ENCODE measurements around the gene DLG2.
A peak's percentile ranks its signal among the peaks of the same experiment; 100 is the strongest.

DLG2 gene

DNA sequence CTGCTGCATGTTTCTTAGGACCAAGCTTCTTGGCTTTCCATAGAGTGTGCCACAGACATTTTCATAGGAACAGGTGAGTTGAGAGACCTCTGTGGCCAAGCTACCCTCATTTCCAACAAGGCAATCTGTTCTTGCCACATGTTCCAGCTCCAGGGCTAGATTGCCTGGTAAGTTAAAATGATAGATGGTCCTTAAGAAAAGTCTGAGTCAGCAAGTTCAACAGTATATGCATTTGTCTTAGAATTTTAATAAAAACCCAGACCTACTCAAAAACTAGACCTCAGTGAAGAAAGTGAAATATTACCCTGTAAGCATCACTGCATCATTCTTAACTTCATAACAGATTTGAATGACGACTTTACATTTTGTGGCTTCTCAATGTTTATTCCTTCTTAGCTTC lies 1123.6 kb downstream of the DLG2 start:
- no peak for DNase-seq

DNA sequence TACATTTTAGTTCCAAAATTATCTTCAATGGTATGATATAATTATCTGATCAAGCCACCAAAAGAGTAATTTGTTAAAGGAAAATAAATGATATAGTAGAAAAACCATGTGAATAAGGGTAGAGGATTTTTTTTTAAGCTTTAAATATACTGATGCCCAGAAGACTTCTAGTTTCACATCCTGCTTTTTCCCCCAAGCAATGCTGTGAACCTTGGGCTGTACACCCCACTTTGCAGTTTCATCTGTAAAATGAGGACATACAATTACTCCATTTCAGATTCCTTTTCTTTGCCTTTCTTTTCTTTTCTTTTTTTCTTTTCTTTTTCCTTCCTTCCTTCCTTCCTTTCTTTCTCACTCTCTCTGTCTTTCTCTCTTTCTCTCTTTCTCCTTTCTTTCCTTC lies 1125.4 kb downstream of the DLG2 start:
- DNase-seq = no peak

DNA sequence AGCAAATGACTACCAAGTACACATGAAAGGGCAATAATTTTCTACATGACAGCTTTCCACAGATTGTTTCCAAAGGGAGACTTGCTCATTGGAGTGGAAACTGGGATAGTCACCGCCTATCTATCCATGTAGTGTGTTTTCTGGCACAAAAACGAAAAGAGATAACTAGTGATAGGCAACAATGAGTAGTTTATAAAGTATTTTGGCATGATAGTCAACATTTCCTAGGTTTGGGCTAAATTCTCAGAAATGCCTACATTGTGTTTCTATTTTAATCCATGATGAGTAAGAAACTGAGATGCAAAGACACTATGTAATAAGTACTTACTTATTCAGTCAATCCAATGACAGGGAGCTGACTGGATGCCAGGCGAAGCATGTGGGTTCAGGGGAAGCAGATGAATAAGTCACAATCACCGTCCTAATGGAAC lies 1129.1 kb downstream of the DLG2 start:
- DNase-seq = peak in 14 of 56 donors; percentile 0 to 27 (median 2)

DNA sequence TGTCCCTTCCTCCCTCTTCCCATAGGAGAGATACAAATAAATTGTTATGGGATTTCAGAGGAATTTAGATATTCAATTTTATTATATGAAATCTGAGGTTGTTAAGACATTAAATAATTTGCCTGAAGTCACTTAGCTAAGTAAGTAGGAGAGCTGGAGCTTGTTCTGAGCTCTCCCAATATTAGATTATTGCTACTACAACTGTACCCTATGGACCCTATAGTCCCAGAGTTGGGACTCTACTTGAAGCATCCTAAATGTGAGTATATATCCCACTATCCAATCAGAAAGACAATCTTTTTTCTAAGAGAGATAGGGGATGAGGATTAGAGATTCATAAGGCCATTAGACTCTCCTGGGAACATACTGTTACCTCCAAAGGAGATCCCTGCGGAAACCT lies 1130.0 kb downstream of the DLG2 start:
- DNase-seq = no peak

DNA sequence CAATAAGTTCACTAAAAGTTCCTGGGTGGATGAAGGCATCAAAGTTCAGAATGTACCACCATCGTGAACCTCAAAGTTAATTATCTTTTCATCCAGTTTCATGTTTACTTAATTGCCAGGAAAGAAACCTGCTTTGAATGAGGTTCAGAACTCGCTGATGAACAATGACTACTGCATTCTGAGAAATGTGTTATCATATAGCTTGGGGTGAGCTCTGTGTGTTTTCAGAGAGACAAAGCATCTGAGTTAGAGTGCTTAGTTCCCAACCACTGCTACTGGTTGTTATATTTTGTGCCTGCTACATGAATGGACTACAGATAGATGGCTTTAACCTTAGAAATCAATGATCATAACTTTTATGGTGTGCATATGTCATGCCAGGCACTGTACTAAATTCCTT lies 1131.0 kb downstream of the DLG2 start:
- DNase-seq = no peak

DNA sequence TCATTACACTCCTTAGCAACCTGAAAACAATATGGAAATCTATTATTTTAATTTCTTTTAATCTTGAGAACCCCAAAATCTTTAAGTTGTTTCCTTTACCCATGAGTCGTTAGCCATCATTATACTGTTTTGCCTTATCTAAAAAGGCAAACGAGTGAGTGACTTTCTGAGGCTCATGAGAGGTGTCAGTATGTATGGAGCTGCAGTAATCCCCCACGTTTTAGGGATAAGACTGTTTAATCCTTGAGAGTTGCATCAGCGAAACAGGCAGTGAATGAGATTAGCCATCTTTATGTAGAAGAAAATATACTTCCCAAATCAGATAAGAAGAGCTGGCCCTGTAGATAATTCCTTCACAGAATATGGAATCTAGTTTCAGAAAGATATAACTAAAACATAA lies 1147.0 kb downstream of the DLG2 start:
- no peak for DNase-seq

DNA sequence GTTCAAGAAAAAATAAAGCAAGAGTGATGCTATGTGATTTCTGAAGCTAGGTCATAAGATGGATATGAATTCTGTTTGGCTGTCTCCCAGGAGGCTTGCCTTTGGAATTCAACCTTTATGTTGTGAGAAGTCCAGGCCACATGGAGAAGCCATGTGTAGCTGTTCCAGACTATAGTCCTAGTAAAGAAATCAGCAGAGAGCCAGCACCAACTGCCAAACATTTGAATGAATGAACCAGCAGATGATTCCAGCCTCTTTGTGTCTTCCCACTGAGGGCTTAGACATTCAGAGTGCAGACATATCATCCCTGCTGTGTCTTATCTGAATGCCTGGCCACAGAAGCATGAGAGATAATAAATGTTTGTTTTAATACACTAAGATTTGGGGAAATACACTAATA lies 1150.6 kb downstream of the DLG2 start:
- DNase-seq = no peak

DNA sequence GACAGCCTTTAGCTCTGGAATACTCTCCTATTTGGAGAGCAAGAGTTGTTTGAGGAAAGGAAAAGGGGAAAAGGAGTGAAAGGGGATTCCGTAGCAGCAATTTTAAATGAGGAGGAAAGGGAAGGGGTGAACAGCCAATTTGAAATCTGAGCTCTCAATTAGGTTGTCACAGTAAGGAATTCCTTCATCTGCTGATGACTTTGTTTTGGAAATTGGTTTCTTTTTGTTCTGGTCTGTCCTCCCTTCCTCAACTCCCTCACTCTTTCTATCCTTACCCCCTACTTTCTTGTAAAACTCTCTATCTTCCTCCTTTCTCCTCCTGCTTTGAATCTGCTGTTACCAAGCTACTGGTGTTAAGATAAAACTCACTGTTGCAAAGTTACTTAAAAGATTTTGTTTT lies 1155.6 kb downstream of the DLG2 start:
- DNase-seq = no peak

DNA sequence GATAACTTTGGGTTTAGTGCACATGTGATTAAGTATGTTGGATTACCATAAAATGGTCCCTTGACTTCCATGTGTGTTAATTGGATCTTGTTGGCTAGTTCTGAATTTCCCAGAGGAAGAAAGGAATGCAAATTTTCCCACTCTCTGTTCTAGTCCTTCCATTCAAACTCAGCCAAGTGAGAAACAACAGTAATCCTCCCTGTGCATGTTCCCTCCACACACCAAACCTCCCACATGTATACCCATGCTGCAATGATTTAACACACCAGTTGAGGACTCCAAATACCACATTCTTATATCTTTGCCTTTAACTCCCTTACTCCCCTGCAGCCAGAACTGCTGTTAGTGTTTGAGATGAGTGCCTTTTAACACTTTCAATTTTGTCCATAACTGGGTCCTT lies 1158.9 kb downstream of the DLG2 start:
- no peak for DNase-seq

DNA sequence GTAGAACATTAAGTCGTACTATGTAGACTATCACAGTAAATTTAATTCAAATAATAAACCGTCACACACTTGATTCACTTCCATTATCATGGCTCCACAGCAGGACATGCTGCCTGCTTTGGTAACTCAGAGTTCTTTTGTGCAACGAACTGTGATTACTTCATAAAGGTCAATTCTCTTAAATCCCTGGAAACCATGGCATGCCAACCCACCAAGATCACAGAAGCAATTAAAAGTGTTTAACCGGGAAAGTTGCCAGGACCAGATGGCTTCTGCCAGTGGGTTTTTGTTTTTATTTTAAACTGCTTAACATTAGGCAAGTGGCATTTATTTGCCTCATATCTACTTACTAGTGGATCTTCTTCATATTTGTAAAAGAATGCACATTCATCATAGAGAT lies 1162.1 kb downstream of the DLG2 start:
- DNase-seq = peak in 10 of 56 donors; percentile 0 to 48 (median 12)

DNA sequence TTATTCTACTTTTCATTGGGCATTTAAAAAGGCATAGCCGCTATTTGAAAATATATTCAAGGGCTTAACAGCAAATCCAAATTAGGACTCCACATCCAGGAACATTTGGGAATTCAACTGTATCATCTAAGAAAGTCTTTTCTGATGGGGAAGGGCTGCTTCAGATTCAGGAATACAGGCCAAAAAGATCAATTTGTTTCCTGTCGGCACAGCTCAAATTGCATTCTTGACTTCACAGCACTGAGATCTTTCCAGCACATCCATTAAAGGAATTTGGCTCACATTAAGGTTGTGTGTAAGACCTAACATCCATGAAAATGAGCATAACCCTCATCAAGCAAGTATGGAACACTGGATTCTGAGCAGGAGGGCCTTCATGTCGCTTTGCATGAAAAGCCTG lies 1171.5 kb downstream of the DLG2 start:
- DNase-seq = no peak

DNA sequence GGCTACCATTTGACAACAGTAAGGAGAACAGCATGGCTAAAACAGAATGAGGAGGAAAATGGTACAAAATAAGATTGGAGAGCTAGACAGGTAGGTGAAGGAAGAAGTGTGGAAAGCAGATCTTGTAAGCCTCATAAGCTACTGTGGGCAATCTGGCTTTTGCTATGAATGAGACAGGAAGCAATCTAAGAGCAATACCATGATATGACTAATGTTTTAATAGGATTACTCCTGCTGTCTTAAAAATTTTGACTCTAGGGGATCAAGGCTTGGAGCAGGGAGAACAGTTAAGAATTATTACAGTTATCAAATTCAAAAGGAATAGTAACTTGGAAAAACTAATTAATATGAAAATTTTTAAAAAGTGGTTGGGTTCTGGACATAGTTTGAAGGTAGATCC lies 1174.9 kb downstream of the DLG2 start:
- no peak for DNase-seq

DNA sequence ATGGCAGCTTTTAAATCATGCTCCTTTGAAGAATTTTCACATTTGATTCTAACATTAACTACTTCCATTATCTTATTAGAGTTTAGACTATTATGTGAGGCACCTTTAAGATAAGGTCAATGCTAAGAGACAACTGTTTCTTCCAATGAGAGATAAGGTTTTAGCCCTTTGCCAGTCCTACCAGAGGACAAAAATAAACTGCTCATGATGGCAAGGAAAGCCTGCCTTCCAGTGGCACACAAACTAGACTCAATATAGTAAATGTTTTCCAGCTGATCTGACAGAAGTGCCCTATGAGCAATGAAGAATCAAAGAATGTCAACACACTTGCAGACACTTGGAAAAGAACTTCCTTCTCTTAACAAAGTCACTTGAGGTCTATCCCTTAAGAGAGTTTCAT lies 1188.6 kb downstream of the DLG2 start:
- DNase-seq = no peak

DNA sequence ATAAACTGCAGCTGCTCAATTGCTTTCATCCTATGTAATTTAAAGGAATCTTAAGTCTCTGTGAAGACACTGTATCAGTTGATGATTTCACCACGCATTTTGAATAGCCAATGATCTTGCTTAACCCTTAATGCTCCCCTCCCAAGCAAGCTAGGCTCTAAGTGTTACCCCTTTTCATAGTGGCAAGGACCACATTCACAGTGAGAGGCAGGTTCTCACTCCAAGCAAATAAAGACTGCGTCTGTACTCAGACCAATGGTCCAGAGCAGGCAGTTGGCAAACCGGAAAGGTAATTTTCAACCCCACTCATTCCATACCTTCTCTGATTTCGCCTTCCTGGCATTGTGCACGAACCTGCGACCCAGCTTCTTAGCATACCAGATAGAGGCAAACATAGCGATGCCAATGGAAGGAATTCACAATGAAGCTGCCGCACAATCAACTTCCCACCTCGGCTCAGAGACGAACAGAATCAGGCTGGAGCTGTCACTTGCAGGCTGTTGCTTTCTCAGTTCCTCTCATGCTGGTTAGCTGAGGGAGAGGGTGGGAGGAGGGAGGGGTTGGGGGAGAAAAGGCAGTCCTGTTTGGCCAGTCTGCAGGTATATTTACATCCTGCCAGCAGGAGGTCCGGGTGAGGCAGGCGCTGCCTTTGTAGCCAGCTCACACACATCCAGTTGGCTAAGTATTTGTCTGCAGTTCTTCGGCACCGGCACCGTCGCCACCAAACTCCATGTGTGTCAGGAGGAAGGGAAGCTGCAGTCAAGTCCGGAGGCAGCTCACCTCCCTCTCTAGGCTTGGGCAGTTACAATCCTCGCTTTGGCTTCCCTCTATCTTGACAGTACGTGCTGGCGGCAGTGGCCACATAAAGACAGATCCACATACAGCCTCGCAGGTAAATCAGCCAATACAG lies 1189.8 kb downstream of the DLG2 start:
- DNase-seq = peak in 36 of 56 donors; percentile 1 to 71 (median 22)

DNA sequence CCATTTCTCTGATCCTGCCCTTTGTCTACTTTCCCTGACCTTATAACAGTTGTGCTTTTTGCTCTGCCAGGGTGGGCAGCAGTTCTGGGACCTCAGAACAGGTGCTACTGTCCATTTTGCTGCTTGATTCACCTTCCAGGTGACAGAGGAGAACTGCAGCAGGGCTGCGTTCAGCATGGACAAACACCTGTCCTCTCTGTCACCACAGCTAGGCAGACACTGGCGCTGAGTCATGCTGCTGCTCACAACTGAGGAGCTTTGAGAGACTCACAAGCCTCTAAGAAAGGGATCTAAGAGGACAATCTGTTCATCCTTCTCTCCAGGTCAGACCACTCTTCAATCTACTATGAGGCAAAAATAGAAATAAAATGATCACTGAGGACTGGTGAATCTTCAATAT lies 1196.5 kb downstream of the DLG2 start:
- DNase-seq = peak in 4 of 56 donors; percentile 0 to 15 (median 2)

DNA sequence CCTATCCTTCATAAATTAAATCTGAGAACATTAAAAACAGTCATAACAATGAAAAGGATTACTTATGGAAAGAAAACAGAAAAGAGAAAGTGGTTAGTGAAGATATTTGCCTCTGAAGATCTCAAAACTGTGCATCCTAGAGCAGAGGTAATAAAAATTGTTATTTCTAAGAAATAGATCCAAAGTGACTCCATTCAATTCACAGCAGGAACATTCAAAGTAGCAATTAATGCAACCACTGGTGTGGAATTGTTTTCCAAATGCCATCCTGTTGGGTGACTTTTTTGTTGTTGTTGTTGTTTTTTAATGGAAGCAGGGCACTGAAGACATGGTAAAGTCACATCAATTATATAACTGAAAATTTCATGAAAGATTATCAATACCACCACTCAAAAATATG lies 1201.5 kb downstream of the DLG2 start:
- DNase-seq = no peak

DNA sequence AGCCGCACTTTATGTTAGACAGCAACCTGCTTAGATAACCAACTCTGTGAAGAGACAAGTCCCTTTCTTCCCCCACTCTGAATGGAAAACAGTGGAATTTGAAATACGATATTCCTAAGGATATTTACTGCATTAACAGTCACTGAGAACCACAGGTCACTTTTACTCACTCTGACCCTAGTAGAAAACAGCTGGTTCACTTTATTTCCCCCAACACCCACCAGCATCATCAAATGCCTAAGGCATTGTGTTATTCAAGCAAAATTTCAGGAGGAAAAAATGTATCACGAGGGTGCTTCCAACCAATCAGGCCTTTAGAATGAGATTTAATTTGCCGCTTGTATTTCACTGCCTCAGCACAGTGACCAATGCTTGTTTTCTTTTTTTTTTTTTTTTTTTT lies 1206.9 kb downstream of the DLG2 start:
- DNase-seq = no peak

DNA sequence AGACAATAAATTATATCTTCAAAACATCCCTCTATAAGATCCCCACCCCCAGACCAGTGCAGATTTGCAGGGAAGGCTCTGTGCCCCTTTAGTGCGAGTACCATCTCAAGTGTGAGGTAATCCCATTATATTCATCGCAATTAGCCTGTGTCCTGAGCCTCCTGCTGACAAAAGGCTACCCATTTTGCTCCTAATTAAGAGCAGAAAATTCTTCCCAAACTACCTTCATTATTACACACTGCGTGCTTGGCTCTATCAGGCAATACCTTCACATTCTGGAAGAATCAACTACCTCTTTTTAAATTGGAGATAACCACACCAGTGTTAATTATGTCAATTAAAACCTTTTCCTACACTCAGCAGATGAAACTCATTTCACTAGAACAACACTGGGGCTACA lies 1207.5 kb downstream of the DLG2 start:
- no peak for DNase-seq

DNA sequence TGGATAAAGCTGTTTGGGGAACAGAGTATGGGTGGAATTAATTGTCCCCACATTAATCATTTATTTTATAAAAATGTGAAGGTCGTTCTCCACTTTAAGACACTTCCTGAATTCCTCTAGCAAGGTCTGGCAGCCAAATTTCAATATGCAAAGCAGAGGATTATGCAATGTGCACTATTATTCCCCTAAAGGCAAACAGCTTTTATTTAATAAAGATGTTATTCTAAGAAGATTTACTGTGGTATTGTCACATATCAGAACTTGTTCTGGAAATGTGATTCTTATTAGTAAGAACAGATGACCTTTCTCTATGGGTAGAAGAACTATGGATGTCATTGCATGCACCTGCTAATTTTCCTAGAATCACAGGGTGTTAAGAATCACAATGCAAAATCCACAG lies 1212.2 kb downstream of the DLG2 start:
- no peak for DNase-seq

DNA sequence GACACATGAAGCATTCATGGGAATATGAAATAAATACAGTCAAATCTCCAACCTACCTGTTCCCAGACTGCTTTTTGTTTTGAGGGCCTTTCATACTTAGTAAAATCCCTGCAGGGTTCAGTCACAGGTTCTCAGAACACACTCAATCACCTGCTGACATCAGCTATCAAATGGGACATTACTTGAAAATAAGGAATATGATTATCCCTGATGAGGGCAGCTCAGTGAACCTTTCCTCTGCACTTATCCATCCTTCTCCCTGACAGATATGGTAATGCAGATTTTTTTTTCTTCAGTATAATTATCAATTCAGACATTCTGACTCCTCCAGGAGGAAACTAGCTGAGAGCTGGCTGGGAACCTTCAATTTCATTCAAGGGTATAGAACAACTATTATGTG lies 1213.6 kb downstream of the DLG2 start:
- no peak for DNase-seq

DNA sequence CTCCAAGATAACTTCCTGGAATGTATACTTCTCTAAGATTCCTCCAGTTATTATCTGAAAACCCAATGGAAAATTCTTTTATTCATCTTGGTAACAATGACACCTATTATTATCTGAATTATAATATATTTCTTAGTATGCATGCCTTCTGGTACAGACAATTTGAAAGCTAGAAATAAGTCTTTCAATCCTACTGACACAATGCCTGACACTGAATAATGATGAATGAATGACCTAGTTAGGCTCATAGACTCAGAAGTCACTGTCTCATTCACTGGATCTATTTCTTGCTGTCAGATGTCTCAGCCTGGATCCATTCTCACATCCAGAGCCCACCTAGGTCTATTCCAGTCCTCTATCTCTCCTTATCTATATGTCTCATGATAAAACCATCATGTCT lies 1214.3 kb downstream of the DLG2 start:
- no peak for DNase-seq

DNA sequence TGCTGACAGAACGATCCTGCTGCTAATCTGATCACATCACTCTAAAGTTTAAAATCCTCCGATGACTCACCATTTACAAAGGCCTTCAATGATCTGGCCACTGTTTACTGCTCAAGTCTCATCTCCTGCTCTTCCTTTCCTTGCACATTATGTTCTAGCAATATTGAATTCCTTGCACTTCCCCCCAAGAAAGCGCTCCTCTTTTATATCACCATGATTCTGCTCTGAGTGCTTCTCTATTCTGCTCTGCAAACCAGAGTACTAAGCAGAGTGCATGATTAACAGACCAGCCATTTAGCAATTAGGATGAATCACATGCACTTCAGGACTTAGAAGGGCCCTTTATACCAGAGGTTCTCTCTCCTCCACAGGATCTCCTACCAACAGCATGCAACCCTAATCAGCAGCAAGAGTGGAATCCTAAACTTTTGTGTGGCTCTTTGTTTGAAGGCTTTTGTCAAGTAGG lies 1218.2 kb downstream of the DLG2 start:
- DNase-seq = no peak

DNA sequence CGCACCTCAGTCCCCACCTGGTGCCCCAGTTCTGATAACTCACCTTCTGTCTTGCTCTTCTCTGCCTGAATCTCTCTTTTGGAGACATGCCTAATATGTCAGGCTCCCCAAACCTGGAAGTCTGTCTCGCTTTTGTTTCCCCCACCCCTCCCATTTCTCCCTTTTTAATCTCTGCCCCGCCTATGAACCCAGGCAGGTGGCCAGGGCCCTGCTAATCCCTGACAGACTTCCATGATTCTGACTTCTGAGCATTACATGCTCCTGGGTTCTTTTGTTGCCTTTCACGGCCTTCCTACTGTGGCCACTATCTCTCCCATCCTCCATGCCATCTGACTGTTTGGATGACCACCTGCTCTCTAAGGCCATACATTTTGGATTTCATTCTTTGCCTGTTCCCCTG lies 1220.1 kb downstream of the DLG2 start:
- DNase-seq = no peak

Measured in amygdala (tissue), 56 donors.